ENCODE measurements around the gene GH1.
"Not testable (repeated sequence)": the region's sequence is repeated elsewhere in the genome, so short reads cannot be mapped to it uniquely, and the experiment has no call there.

Gene GH1

DNA sequence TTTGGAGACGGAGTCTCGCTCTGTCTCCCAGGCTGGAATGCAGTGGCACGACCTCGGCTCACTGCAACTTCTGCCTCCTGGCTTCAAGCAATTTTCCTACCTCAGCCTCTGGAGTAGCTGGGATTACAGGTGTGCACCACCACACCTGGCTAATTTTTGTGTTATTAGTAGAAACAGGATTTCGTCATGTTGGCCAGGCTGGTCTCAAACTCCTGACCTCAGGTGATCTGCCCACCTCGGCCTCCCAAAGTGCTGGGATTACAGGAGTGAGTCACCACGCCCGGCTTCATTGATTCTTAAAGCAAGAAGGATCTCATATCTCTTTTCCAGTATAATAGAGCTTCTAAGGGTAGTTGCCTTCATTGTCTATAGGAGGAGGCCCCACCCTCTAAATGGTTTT, 13.8 kb downstream of the GH1 start:
- not testable (repeated sequence) for H3K9ac ChIP-seq (ENCODE audit: low read length); H3K18ac ChIP-seq (ENCODE audit: low read length); H4K5ac ChIP-seq (ENCODE audit: low read length); H3K4me3 ChIP-seq (ENCODE audit: low read length); H3K23ac ChIP-seq (ENCODE audit: low read length); H2BK15ac ChIP-seq (replicated peaks; ENCODE audit: low read depth); H2AK5ac ChIP-seq (ENCODE audit: low read length); H3K56ac ChIP-seq (ENCODE audit: low read length); H3K79me2 ChIP-seq (ENCODE audit: control insufficient read depth, insufficient read depth, low read length); H3K27me3 ChIP-seq (ENCODE audit: insufficient read depth, low read length, poor library complexity); H3K4ac ChIP-seq (ENCODE audit: low read depth, low read length); DNase-seq; H4K8ac ChIP-seq (ENCODE audit: low read depth, low read length); H2BK120ac ChIP-seq (ENCODE audit: low read depth, low read length); H3K4me1 ChIP-seq (ENCODE audit: control insufficient read depth, low read depth, low read length); H3K4me2 ChIP-seq (ENCODE audit: low read length); H2BK5ac ChIP-seq (ENCODE audit: low read length); H3K79me1 ChIP-seq (ENCODE audit: low read length); H3K36me3 ChIP-seq (ENCODE audit: control insufficient read depth, insufficient read depth, low read length); H3K27ac ChIP-seq (ENCODE audit: low read depth, low read length)
- WGBS (ENCODE audit: extremely low coverage, insufficient coverage, low lambda C conversion rate): no CpG with 5 or more reads among the region's 8 CpGs

DNA sequence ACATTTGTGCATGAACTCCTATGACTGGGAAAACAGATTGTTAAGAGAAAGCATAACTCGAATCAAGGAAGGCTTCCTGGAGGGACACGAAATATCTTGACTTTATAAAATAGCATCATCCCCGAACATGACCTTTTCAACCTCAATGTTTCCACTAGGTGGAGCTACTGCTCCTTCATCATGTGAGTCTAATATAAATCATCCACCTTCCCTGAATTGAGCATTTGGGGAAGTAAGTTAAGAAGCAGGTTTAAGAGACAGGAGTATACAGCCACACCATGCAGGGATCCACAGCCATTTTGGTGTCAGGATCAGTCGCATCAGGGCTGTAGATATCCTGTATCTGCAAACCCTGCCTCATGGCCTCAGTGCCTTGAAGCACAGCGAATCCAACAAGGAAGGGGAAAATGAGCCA, 14.8 kb downstream of the GH1 start:
- H3K4me3 ChIP-seq (ENCODE audit: low read length); H3K56ac ChIP-seq (ENCODE audit: low read length); H3K4me2 ChIP-seq (ENCODE audit: low read length); DNase-seq; H3K9ac ChIP-seq (ENCODE audit: low read length); H2BK15ac ChIP-seq (replicated peaks; ENCODE audit: low read depth); H3K27ac ChIP-seq (ENCODE audit: low read depth, low read length); H3K79me1 ChIP-seq (ENCODE audit: low read length); H3K23ac ChIP-seq (ENCODE audit: low read length); H3K27me3 ChIP-seq (ENCODE audit: insufficient read depth, low read length, poor library complexity); H4K5ac ChIP-seq (ENCODE audit: low read length); H4K8ac ChIP-seq (ENCODE audit: low read depth, low read length); H3K4me1 ChIP-seq (ENCODE audit: control insufficient read depth, low read depth, low read length); H3K18ac ChIP-seq (ENCODE audit: low read length); H3K36me3 ChIP-seq (ENCODE audit: control insufficient read depth, insufficient read depth, low read length); H3K4ac ChIP-seq (ENCODE audit: low read depth, low read length); H2BK5ac ChIP-seq (ENCODE audit: low read length); H3K79me2 ChIP-seq (ENCODE audit: control insufficient read depth, insufficient read depth, low read length); H2BK120ac ChIP-seq (ENCODE audit: low read depth, low read length); H2AK5ac ChIP-seq (ENCODE audit: low read length): not testable (repeated sequence)
- no CpG with 5 or more reads among the region's 5 CpGs for WGBS (ENCODE audit: extremely low coverage, insufficient coverage, low lambda C conversion rate)

DNA sequence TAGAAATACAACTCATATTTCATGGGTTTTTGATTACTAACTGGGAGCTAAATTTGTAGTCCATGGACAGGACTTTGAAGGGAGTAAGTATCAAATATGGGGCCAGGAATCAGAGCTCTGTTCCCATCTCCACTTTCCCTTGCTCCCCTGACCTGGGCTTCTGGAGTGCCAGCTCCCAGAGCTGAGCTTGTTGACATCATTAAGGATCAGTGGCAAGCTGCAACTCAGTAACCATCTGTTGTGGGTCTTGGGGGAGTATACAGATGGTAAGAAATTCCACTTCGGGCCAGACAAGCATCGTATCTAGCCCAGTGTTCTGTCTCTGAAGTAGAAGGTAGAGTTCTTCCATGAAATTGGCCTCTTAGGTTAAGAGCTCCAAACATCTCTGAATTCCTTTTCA, 16.7 kb downstream of the GH1 start:
- not testable (repeated sequence) for H2BK15ac ChIP-seq (replicated peaks; ENCODE audit: low read depth); H3K4me2 ChIP-seq (ENCODE audit: low read length); H3K36me3 ChIP-seq (ENCODE audit: control insufficient read depth, insufficient read depth, low read length); H3K4me3 ChIP-seq (ENCODE audit: low read length); H3K27ac ChIP-seq (ENCODE audit: low read depth, low read length); H3K79me1 ChIP-seq (ENCODE audit: low read length); H4K8ac ChIP-seq (ENCODE audit: low read depth, low read length); H3K4me1 ChIP-seq (ENCODE audit: control insufficient read depth, low read depth, low read length); H3K56ac ChIP-seq (ENCODE audit: low read length); H2AK5ac ChIP-seq (ENCODE audit: low read length); H3K18ac ChIP-seq (ENCODE audit: low read length); H4K5ac ChIP-seq (ENCODE audit: low read length); H2BK120ac ChIP-seq (ENCODE audit: low read depth, low read length); DNase-seq; H3K79me2 ChIP-seq (ENCODE audit: control insufficient read depth, insufficient read depth, low read length); H3K9ac ChIP-seq (ENCODE audit: low read length); H3K4ac ChIP-seq (ENCODE audit: low read depth, low read length); H3K23ac ChIP-seq (ENCODE audit: low read length); H3K27me3 ChIP-seq (ENCODE audit: insufficient read depth, low read length, poor library complexity); H2BK5ac ChIP-seq (ENCODE audit: low read length)
- WGBS (ENCODE audit: extremely low coverage, insufficient coverage, low lambda C conversion rate): no CpG with 5 or more reads among the region's 2 CpGs

DNA sequence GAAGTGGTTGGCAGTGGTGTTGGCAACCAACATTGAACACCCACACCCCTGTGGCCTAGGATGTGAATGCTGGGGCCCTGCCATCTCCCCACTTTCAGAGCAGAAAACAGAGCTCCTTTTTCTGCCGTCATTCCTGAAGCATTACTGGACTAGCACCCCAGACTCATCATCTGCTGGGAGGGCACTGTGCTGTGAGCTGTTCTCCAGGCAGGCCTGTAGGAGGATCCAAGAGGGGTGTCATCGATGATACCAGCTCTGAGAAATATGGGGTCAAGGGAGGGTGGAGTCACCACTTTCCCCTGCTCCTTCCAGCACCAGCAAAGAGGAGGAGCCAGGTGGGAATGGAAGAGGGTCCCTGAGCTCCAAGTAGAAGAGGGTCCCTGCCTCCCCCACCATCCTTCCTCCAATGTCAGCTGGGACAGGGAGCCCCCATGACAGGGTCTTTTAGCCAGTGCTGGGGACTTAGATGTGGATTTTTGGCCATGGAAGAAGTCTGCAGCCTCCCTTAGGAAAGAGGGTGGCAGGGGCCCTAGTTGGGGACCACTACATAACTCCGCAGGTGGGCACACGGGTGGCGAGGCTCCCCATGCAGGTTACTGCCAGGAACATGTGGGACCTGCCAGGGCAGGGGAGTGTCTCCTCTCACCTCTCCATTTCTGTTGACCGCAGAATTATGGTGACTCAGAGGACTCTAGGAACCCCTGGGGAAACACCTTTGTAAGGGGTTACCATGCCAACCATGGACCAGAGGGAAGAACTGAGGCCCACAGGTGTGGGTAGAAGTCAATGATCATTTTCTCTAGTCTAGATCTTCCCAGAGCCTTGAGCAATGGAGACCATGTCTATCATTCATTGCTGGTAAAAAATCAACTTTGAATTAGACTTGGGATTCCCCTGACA, 19.5 kb downstream of the GH1 start:
- H4K5ac ChIP-seq (ENCODE audit: low read length); H3K4ac ChIP-seq (ENCODE audit: low read depth, low read length); DNase-seq; H3K4me2 ChIP-seq (ENCODE audit: low read length); H4K8ac ChIP-seq (ENCODE audit: low read depth, low read length); H3K79me2 ChIP-seq (ENCODE audit: control insufficient read depth, insufficient read depth, low read length); H3K56ac ChIP-seq (ENCODE audit: low read length); H2BK120ac ChIP-seq (ENCODE audit: low read depth, low read length); H2BK5ac ChIP-seq (ENCODE audit: low read length); H3K18ac ChIP-seq (ENCODE audit: low read length); H2AK5ac ChIP-seq (ENCODE audit: low read length); H3K4me3 ChIP-seq (ENCODE audit: low read length); H3K4me1 ChIP-seq (ENCODE audit: control insufficient read depth, low read depth, low read length); H3K79me1 ChIP-seq (ENCODE audit: low read length); H3K9ac ChIP-seq (ENCODE audit: low read length); H3K27me3 ChIP-seq (ENCODE audit: insufficient read depth, low read length, poor library complexity); H3K36me3 ChIP-seq (ENCODE audit: control insufficient read depth, insufficient read depth, low read length); H3K23ac ChIP-seq (ENCODE audit: low read length); H2BK15ac ChIP-seq (replicated peaks; ENCODE audit: low read depth); H3K27ac ChIP-seq (ENCODE audit: low read depth, low read length): not testable (repeated sequence)
- WGBS (ENCODE audit: extremely low coverage, insufficient coverage, low lambda C conversion rate): no CpG with 5 or more reads among the region's 6 CpGs

DNA sequence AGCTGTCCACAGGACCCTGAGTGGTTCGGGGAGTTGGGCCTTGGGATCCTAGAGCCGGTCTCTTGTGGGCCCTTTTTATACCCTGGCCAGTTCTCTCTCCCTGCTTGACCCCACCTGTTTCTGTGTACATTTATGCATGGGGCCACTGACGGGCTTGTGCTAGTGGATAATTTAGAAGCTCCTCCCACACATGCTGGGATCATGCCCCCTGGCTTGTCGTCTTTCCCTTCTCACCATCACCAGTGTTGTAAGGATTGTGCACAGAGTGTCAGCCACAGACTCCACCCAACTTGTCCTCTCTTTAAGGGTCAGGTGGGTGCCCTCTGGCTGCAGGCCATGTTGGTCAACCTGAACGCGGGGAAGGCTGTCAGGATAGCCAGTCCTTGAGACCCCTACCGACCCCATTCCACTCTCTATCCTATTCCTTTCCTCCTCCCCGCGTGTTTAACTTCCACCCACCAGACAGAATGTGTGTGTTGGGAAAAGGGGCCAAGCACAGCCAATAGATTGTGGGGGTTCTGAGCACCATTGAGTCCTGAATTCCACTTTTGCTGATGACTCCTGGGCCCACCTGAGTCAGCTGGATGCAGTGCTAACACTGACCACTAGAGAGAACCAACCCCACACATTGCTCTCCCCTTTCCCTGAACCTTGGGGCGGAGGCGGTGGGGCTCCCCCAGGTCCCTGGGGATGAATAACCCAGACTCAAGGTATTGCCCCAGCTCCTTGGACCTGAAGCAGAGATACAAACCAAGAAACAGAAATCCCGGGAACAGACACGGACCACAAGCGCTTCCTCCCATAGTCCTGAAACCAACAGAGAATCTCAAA, 21.9 kb downstream of the GH1 start, which contains the start of gene CSH1:
Gene CSH1, minus strand, starts transcription at position 51 of the 831 bp plus-strand sequence. CDS start 63 bp downstream, outside the sequence.
- not testable (repeated sequence) for H3K4me1 ChIP-seq (ENCODE audit: control insufficient read depth, low read depth, low read length); H4K8ac ChIP-seq (ENCODE audit: low read depth, low read length); H2BK5ac ChIP-seq (ENCODE audit: low read length); H3K79me1 ChIP-seq (ENCODE audit: low read length); H3K4me2 ChIP-seq (ENCODE audit: low read length); H3K56ac ChIP-seq (ENCODE audit: low read length); H2BK120ac ChIP-seq (ENCODE audit: low read depth, low read length); H3K23ac ChIP-seq (ENCODE audit: low read length); DNase-seq; H3K27me3 ChIP-seq (ENCODE audit: insufficient read depth, low read length, poor library complexity); H3K4ac ChIP-seq (ENCODE audit: low read depth, low read length); H3K18ac ChIP-seq (ENCODE audit: low read length); H3K9ac ChIP-seq (ENCODE audit: low read length); H2AK5ac ChIP-seq (ENCODE audit: low read length); H3K27ac ChIP-seq (ENCODE audit: low read depth, low read length); H3K79me2 ChIP-seq (ENCODE audit: control insufficient read depth, insufficient read depth, low read length); H4K5ac ChIP-seq (ENCODE audit: low read length); H3K4me3 ChIP-seq (ENCODE audit: low read length); H2BK15ac ChIP-seq (replicated peaks; ENCODE audit: low read depth); H3K36me3 ChIP-seq (ENCODE audit: control insufficient read depth, insufficient read depth, low read length)
- WGBS (ENCODE audit: extremely low coverage, insufficient coverage, low lambda C conversion rate): no CpG with 5 or more reads among the region's 14 CpGs
